GM12878 (cell line): ENCODE measurements around the gene CCDC170. TPM values are rescaled to one million over a fixed set of nuclear protein-coding genes. Genes with fewer than 3 reads are reported as not detected.

Experiments
- ATAC-seq: fragments of 200-7000 bp; cut with Tn5 transposase; 3 replicates; pipeline ENCODE4 v1.9.1; 2020; ENCODE audit warnings: mild to moderate bottlenecking, moderate library complexity
- BruUV-seq: library from RNA; stranded (reverse); fragments of 400-500 nt; replicated peaks from 2 replicates; lab custom pipeline; 2021; lab: Mats Ljungman, UMichigan
- CTCF ChIA-PET: fragments of 300-600 bp; sonication (Branson Sonifier 250); formaldehyde crosslinking; extraction: SDS; loops from one replicate; lab custom pipeline; 2021; ENCODE audit warnings: inconsistent platforms; lab: Yijun Ruan, JAX
- POLR2A ChIA-PET: fragments of 350-600 bp; formaldehyde crosslinking; extraction: SDS; loops from one replicate; lab custom pipeline; 2021; ENCODE audit warnings: inconsistent platforms; lab: Charles Lee
- RAD21 ChIA-PET: fragments of 300-600 bp; sonication (Branson Sonifier 250); formaldehyde crosslinking; loops from one replicate; lab custom pipeline; 2023; ENCODE audit warnings: antibody characterized with exemption; ENCODE audit not compliant: unreplicated experiment; lab: Charles Lee
- SMC1A ChIA-PET: fragments of 300-600 bp; sonication (Branson Sonifier 250); formaldehyde crosslinking; loops from one replicate; lab custom pipeline; 2023; ENCODE audit not compliant: unreplicated experiment, uncharacterized antibody; lab: Charles Lee
- DNase-seq: peaks from one replicate; pipeline ENCODE4 v3.0.0-alpha.2; 2011; ENCODE audit warnings: low read depth, low spot score
- FAIRE-seq: peaks from 3 replicates; lab custom pipeline; 2011; peaks lifted over from hg19 to GRCh38; lab: Jason Lieb, UNC
- H2AFZ ChIP-seq: 2 replicates; pipeline ENCODE4 v1.6.0; 2011; ENCODE audit warnings: low read depth, low read length, control low read depth; ENCODE audit not compliant: control insufficient read depth
- H3K27ac ChIP-seq: 2 replicates; pipeline ENCODE4 v1.5.1; 2011; ENCODE audit warnings: control low read depth; ENCODE audit not compliant: control insufficient read depth, insufficient read depth
- H3K27me3 ChIP-seq, 2 experiments: replicated peaks in 1 of 2; 2 replicates each; pipeline versions ENCODE4 v1.6.0 to v1.6.1; 2011; ENCODE audit warnings: low read length in 1 of 2; ENCODE audit not compliant: control insufficient read depth in 2 of 2, insufficient read depth in 2 of 2
- H3K36me3 ChIP-seq, 2 experiments: 2 replicates each; pipeline ENCODE4 v1.5.1; 2011; ENCODE audit warnings: low read length in 1 of 2; ENCODE audit not compliant: control insufficient read depth in 2 of 2, insufficient read depth in 2 of 2
- H3K4me1 ChIP-seq: 2 replicates; pipeline ENCODE4 v1.6.1; 2011; ENCODE audit warnings: mild to moderate bottlenecking, low read length, moderate library complexity, mixed read lengths; ENCODE audit not compliant: control insufficient read depth, insufficient read depth
- H3K4me2 ChIP-seq: 2 replicates; pipeline ENCODE4 v1.6.0; 2011; ENCODE audit warnings: control low read depth; ENCODE audit not compliant: control insufficient read depth, insufficient read depth
- H3K4me3 ChIP-seq: fragments of 200-600 bp; sonication (generic); 2 replicates; pipeline ENCODE4 v1.5.1; 2016
- H3K79me2 ChIP-seq: 2 replicates; pipeline ENCODE4 v1.6.0; 2011; ENCODE audit warnings: low read length; ENCODE audit not compliant: control insufficient read depth, insufficient read depth
- H3K9ac ChIP-seq: 2 replicates; pipeline ENCODE4 v1.8.0; 2011; ENCODE audit warnings: low read length, control low read depth, mixed read lengths; ENCODE audit not compliant: control insufficient read depth, insufficient read depth
- H3K9me3 ChIP-seq: replicated peaks from 3 replicates; pipeline ENCODE4 v1.5.1; 2011; ENCODE audit warnings: mild to moderate bottlenecking, low read length; ENCODE audit not compliant: control insufficient read depth, insufficient read depth
- H4K20me1 ChIP-seq: 2 replicates; pipeline ENCODE4 v1.6.0; 2011; ENCODE audit not compliant: control insufficient read depth, insufficient read depth
- CREB1 ChIP-seq: IDR thresholded peaks from 2 replicates; pipeline ENCODE4 v1.6.1; 2012; ENCODE audit warnings: low read depth, mild to moderate bottlenecking, inconsistent platforms
- EGR1 ChIP-seq, 2 experiments: IDR thresholded peaks; 1 replicate in 1 of 2; 2 replicates in 1 of 2; pipeline ENCODE4 v1.6.1; 2011 to 2012; ENCODE audit warnings: low read depth in 2 of 2, low read length in 2 of 2, borderline replicate concordance in 1 of 2, mild to moderate bottlenecking in 1 of 2, moderate library complexity in 1 of 2
- IKZF2 ChIP-seq, 2 experiments: fragments of 450-650 bp; IDR thresholded peaks; 2 replicates each; pipeline ENCODE4 v1.6.1; 2017; ENCODE audit warnings: mild to moderate bottlenecking in 2 of 2, moderate library complexity in 2 of 2
- MTA2 ChIP-seq: fragments of 450-650 bp; IDR thresholded peaks from 2 replicates; pipeline ENCODE4 v1.6.1; 2016; ENCODE audit warnings: low read depth, mild to moderate bottlenecking, moderate library complexity
- SMC3 ChIP-seq: IDR thresholded peaks from 2 replicates; pipeline ENCODE4 v1.6.1; 2011; ENCODE audit warnings: low read length, improper control_type of control experiment, borderline replicate concordance
- ZBED1 ChIP-seq: IDR thresholded peaks from 2 replicates; pipeline ENCODE4 v1.6.1; 2016; ENCODE audit warnings: borderline replicate concordance
- ZBTB4 ChIP-seq: fragments of 450-650 bp; formaldehyde crosslinking; IDR thresholded peaks from 2 replicates; pipeline ENCODE4 v1.4.0; 2022; ENCODE audit warnings: mild to moderate bottlenecking, moderate library complexity
- WGBS: methylation state at CpG from one replicate; pipeline ENCODE4 v1.1.6; 2016; ENCODE audit warnings: low lambda C conversion rate; ENCODE audit not compliant: insufficient replicate concordance, insufficient coverage; ENCODE audit errors: missing lambda C conversion rate; 5-methylcytosine and 5-hydroxymethylcytosine counted together
- in situ Hi-C: fragments of 300-500 bp; cut with MboI; formaldehyde crosslinking; loops from 9 replicates; pipeline ENCODE4 v1.14.3; 2018; ENCODE audit warnings: mixed read lengths
- intact Hi-C: fragments of 100-400 bp; cut with micrococcal nuclease; formaldehyde crosslinking; loops from one replicate; pipeline ENCODE4 v1.14.2; 2022; ENCODE audit not compliant: unreplicated experiment
- polyA plus RNA-seq, 11 experiments: library from polyadenylated mRNA; depleted of rRNA in 4 of 11; unstranded in 6 of 11; stranded (reverse) in 5 of 11; fragments of >200 nt; fragmentation: Nextera tagmentation in 4 of 11; fragmentation: Illumina TruSeq in 1 of 11; extraction: Ambion mirVana in 4 of 11; extraction: Trizol in 1 of 11; gene quantifications; 1 replicate in 1 of 11; 2 replicates in 10 of 11; pipeline versions ENCODE4 v1.2.1 to v1.2.3, GENCODE V29; 2011 to 2016; ENCODE audit warnings: inconsistent platforms in 2 of 11, missing spikeins in 2 of 11, low read depth in 1 of 11
- total RNA-seq, 4 experiments: library from RNA; depleted of rRNA in 3 of 4; stranded (reverse); fragments of >200 nt in 3 of 4; fragmentation: Illumina TruSeq in 1 of 4; extraction: Trizol in 1 of 4; gene quantifications; 2 replicates each; pipeline versions ENCODE4 v1.2.1 to v1.2.3, GENCODE V29; 2013 to 2021
- TF ChIP-seq, protein P1 (sequence below): fragments of 150-350 bp; IDR thresholded peaks from 2 replicates; pipeline ENCODE4 v1.6.1; 2014; ENCODE audit warnings: mild to moderate bottlenecking, low read depth, low read length
- TF ChIP-seq, protein P2 (sequence below): IDR thresholded peaks from 2 replicates; pipeline ENCODE4 v1.6.1; 2011; ENCODE audit warnings: low read depth, mild to moderate bottlenecking, low read length, moderate library complexity, borderline replicate concordance; ENCODE audit errors: extremely low read depth
- TF ChIP-seq, protein P3 (sequence below): fragments of 450-650 bp; IDR thresholded peaks from 2 replicates; pipeline ENCODE4 v1.6.1; 2016; ENCODE audit warnings: mild to moderate bottlenecking

Gene CCDC170
- total and polyA plus RNA-seq, 10 of the 15 experiments (the other 5 are each of a cell fraction or from before 2014, with no cell fraction given), result not detected

DNA sequence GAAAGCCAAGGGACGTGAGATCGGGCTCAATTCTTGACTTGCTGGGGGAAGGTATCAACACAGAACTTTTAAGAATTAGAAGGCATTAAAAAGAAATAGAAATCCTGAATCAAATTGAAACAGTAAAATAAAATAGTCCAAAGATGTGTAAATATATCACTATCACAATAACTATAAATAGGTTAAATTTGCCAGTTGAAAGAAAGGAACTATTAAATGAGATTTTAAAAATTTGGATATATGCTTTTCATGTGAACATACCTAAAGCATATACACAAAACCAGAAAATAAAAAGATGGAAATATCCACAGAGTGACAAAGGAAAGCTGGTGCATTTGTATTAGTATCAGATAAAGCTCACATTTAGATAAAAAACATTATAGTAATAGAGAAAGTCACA is 161.3 kb downstream of the CCDC170 start (continued):
- TF ChIP-seq ZBTB4 (CRISPR knock-in tag) (no peak), MTA2 (no peak), CREB1 (no peak)
- TF ChIP-seq, all 136 proteins: peak for 0

GRCh38 chr6:151656392-151656791 is 162.6 kb downstream of the CCDC170 start:
- Histone ChIP-seq H3K27me3 (no peaks in the 10 kb centered on the region; a peak in 1 of 4 replicates), H3K4me3 (no peak overlapping the region), H3K4me1 (no peaks in the 10 kb centered on the region), H2AFZ (no peak overlapping the region), H3K4me2 (no peak overlapping the region)
- RAD21 ChIA-PET, result no interaction called here
- intact Hi-C loops, result no loop called here
- ATAC-seq, result no peak
- POLR2A ChIA-PET, result no interaction called here
- BruUV-seq, result no TSS peak
- TF ChIP-seq, protein P1, sequence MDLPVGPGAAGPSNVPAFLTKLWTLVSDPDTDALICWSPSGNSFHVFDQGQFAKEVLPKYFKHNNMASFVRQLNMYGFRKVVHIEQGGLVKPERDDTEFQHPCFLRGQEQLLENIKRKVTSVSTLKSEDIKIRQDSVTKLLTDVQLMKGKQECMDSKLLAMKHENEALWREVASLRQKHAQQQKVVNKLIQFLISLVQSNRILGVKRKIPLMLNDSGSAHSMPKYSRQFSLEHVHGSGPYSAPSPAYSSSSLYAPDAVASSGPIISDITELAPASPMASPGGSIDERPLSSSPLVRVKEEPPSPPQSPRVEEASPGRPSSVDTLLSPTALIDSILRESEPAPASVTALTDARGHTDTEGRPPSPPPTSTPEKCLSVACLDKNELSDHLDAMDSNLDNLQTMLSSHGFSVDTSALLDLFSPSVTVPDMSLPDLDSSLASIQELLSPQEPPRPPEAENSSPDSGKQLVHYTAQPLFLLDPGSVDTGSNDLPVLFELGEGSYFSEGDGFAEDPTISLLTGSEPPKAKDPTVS, result no peak
- no peak for TF ChIP-seq EGR1 (IDR thresholded peaks at IDR 0.05; ENCODE audit: borderline replicate concordance in 1 of 2, low read depth in 2 of 2, low read length in 2 of 2)
- no peak for TF ChIP-seq IKZF2 (IDR thresholded peaks at IDR 0.05)
- no peak for TF ChIP-seq SMC3
- TF ChIP-seq, protein P2, sequence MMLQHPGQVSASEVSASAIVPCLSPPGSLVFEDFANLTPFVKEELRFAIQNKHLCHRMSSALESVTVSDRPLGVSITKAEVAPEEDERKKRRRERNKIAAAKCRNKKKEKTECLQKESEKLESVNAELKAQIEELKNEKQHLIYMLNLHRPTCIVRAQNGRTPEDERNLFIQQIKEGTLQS, result no peak
- TF ChIP-seq, protein P3, sequence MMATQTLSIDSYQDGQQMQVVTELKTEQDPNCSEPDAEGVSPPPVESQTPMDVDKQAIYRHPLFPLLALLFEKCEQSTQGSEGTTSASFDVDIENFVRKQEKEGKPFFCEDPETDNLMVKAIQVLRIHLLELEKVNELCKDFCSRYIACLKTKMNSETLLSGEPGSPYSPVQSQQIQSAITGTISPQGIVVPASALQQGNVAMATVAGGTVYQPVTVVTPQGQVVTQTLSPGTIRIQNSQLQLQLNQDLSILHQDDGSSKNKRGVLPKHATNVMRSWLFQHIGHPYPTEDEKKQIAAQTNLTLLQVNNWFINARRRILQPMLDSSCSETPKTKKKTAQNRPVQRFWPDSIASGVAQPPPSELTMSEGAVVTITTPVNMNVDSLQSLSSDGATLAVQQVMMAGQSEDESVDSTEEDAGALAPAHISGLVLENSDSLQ, result no peak
- no peak for TF ChIP-seq ZBTB4 (CRISPR knock-in tag)
- TF ChIP-seq ZBED1, result no peak
- TF ChIP-seq, all 136 proteins: peak for 0
- WGBS, result 58% methylated on average over 4 of the region's 4 CpGs
- DNase-seq (no peak), FAIRE-seq (no peak)
- Histone ChIP-seq H3K27ac (no peak overlapping the region), H3K9me3 (no peaks in the 10 kb centered on the region), H3K9ac (no peak overlapping the region), H3K36me3 (no peaks in the 10 kb centered on the region), H4K20me1 (no peaks in the 10 kb centered on the region), H3K79me2 (no peaks in the 10 kb centered on the region)
- ChIA-PET CTCF (interaction anchor here (1.3 kb wide), 1 partner anchor 682 kb away, joined by 3 read pairs; no protein-coding TSS in a partner anchor), SMC1A (interaction anchor here (0.8 to 1.5 kb wide), 3 partner anchors 10 to 34 kb away, joined by 3 read pairs; no protein-coding TSS in a partner anchor)
- in situ Hi-C loops, result no loop called here
